RCC 7860 (cell line): ENCODE results near the gene SLC9A3.

ENCODE experiments used
- DNase-seq: peaks from one replicate; pipeline ENCODE4 v3.0.0-alpha.2; 2015; ENCODE audit warnings: low spot score
- FAIRE-seq: peaks from 2 replicates; lab custom pipeline; 2012; peaks lifted over from hg19 to GRCh38; lab: Jason Lieb, UNC

The SLC9A3 gene

DNA sequence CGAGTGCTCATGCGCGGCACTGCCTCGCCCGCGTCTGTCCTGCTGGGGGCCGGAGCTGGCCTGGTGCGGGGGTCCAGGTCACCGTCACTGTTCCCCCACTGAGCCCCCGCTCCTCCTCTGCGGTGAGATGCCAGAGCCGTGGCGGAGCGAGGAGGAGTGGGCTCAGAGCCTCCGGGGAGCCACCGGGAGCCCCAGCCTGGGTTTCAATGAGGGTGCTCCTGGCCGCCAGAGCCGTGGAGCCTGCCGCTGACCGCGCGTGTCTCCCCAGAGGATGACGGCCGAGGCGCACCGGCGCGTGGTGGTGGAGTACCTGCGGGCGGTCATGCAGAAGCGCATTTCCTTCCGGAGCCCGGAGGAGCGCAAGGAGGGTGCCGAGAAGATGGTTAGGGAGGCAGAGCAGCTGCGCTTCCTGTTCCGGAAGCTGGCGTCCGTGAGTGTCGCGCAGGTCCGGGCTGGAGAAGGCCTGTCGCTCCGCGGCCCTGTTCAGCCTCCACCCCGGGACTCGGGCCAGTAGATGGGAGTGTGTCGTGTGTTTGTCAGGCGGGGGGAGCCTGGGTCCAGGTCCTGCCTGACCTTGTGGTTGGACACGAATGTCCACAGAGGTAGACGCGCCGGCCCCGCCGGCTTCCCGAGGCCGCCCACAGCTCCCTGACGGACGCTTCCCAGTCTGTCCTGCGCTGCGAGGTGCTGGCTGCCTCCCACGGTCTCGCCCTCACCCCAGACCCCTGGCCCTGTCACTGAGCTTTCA lies 59.2 kb downstream of the SLC9A3 start:
- no peak for FAIRE-seq

DNA sequence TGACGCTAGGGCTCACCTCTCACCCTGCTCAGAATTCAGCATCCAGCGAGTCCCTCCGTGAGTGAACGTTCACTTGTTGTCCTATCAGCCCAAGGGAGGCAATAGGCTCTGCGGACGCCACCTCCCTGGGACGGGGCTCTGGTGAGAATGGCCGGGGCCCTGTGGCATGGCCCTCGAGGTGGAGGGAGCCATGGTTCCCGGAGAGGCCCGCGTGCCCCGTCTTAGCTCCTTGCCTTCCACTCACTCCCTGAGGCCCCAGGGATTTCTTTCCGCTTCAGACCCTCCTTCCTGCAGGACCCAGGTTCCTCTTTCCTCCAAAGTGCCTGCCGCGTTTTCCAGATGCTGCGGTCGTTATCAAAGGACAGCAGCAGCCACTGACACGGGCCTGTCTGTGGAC lies 59.8 kb downstream of the SLC9A3 start:
- DNase-seq, result no peak
- no peak for FAIRE-seq

More for the DNA sequence above, 59.2 kb downstream of the SLC9A3 start:
- DNase-seq, result no peak

DNA sequence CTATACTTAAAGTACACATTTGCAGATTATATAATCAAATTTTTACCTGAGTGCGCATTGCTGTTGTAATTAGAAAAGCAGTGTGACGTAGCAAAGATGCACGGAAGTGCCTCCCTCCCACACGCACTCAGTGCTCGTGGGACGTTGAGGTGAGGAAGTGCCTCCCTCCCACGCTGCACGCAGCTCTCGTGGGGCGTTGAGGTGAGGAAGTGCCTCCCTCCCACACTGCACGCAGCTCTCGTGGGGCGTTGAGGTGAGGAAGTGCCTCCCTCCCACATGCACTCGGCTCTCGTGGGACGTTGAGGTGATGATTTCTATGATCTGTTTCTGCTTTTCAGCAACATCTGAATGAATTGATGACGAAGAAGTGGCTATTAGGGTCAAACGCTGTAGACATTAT lies 60.3 kb downstream of the SLC9A3 start:
- FAIRE-seq, result no peak
- no peak for DNase-seq

DNA sequence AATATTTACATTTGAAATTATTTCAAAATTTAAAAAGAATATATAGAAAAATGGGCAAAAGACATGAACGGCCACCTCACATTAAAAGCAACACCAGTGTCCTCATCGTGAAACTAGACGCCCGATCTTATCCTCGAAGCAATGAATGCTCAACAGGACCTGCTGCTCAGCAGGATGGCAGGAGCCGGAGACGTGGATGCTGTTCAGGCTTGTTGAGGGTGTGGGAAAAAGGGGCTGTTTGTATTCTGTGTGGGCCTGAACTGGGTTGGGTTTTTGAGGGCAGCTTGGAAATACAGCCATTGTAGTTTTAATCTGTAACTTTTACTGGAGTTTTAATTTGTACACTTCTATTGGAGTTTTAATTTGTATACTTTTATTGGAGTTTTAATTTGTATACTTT lies 60.9 kb downstream of the SLC9A3 start:
- DNase-seq, result no peak
- FAIRE-seq, result no peak

DNA sequence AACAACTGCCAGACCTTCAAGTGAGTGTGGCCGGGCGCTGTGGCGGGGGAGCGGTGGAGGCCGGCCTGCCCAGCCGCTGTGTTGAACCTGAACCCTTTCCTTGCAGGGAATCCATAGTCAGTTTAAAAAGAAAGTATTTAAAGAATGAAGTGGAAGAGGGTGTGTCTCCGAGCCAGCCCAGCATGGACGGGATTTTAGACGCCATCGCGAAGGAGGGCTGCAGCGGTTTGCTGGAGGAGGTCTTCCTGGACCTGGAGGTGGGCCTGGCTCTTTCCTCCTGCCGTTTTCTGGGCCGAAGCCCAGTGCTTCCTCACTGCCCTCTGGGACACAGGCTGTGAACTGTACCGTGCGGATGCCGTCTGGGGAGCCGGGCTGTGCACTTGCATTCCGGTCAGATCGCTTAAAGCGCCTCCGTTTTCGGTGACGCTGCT lies 62.2 kb downstream of the SLC9A3 start:
- FAIRE-seq, result no peak
- no peak for DNase-seq

DNA sequence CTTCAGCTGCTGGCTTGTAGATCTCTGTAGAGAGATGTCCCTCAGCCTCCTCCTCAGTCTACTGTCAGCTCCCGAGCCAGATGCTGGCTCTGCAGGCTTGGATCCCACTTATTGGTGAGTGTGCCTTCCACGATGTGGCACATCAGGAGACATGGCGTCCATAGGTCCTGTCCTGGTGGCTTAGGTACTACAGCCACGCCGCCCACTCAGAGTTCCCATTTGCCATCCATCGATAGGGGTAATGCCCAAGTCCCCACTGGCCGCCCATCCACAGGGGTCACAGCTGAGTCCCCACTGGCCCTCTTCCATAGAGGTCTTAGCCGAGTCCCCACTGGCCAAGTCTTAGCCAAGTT lies 64.0 kb downstream of the SLC9A3 start:
- FAIRE-seq, result no peak
- no peak for DNase-seq

DNA sequence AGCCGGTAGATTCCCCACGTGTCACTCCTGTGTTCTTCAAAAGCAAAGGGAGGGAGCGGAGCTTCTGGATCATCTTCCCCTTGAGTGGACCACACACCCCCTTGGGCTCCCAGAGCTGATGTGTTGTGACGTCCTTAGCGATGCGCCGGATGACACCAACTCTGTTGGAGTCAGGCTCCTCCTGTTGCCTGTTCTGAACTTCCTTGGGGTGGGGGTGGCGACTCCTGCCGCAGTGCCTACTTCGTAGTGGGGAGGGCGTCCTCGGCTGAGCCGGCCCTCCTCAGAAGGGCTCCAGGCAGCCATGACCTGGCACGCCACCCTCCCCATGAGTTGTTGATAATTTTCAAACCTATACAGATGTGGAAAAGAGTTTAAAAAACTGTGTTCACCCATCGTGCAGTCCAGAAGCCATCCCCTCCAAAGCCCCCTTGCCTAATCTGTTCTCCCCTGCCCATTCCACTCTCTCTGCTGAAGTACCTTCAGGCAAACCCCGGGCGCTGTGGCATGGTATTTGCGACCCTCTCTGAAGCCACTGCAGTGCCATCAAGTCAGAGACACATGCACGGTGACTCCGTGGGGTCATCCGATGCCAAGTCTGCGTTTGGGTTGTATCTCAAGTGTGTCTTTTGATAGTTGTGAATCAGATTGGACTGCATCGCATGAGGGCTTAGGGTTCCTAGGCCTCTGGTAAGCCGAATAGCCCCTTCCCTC lies 64.5 kb downstream of the SLC9A3 start:
- no peak for DNase-seq
- no peak for FAIRE-seq

DNA sequence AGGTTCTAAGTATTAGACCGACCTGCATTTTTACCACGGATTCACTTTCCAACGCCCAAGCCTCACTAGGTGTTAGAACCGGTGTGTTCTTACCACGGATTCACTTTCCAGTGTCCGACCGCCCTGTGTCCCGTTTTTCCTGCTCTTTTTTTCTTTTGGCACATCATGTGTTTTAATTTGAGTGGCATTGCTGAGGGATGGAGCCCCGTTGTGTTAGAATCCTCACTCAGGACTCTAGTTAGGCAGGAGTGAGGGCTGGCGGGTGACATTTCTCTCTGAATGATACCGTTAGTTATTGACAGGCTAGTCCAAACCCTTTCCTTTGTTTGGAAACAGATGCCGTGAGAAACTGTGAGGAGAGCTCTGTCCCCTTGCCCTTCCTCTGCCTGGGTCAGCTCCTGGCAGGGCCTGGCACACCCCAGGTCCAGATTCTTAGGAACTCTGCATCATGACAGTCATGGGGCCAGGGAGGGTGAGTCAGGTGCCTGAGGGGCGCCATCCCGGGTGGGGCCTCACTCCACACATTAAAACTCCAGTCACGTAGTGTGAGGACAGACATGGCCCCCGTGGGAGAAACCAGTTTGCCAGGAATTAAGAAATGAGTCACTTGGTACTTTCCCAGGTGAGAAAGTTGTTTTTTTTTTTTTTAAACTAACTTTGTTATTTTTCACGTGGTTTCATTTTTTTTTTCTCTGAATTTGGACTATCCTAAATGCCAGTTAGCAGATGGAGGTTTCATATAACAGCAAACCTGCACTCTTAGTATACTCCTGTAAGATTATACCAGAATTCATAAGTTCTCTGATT lies 65.5 kb downstream of the SLC9A3 start:
- FAIRE-seq (peak; percentile 66), DNase-seq (peak; percentile 73)

DNA sequence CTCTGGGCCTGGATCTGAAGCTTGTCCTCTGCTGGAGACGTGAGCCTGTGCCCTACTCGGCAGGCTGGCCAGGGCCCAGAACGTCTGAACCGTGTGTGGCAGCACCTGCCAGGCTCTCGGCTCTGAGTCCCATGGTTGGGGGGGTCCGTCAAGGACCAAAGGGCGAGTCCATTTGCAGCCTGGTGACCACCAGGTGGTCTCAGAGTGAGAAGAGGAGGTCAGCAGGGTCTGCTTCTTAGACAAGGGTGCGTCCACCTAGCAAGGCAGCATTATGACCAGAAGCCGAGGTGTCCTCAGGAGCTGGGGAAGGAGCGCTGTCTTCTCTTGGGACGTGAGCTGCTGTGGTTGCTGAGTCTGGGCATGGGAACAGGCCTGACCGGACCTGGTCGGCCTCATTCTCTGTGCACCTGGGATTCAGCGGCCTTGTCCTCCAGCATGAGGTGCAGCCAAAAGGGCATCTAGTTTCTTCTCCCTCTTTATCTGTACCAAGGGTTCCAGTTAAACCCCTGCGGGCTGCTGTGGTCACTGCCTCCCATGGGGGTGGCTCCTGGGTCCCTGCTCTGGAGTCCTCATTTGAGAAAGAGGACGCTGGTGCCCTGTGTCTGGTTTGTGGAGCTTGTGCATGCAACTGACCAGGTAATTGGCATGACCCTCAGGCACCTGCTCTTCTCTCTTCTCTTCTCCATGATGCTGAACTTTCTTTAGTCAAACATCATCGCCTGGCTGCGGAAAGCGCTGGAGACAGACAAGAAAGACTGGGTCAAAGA lies 66.9 kb downstream of the SLC9A3 start:
- no peak for FAIRE-seq

DNA sequence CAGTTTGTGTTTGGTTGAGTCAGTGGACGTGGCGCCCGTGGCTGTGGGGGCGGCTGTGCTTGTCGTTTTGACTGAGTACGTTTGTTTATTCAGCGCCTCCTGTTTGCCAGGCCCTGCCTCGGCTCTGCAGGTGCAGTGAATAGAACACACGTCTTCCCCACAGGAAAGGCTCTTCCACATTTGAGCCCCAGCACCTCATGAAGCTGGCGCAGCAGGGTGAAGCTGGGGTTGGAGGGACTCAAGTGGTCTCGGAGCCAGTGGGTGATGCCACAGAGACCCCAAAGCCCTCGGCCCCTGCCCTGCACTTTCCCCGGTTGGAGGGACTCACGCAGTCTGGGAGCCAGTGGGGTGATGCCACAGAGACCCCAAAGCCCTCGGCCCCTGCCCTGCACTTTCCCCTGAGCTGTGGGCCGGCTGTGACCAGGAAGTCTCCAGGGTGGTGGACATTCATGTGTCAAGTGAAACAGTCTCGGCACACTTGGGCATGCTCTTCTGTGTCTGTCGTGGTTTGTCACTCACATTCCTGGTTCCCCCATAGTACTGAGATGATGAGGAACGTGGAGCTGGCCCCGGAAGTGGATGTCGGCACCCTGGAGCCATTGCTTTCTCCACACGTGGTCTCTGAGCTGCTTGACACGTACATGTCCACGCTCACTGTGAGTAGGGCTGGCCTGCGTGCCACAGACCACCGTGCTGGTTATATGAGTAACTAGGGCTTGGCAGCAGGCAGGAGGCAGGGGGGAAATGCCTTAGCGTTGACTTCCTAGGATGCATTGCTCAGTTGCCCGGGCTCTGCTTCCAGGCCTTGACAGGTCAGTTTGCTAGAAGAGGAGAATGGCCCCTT lies 67.7 kb downstream of the SLC9A3 start:
- FAIRE-seq (no peak), DNase-seq (no peak)

More for the DNA sequence above, 66.9 kb downstream of the SLC9A3 start:
- DNase-seq, result no peak

DNA sequence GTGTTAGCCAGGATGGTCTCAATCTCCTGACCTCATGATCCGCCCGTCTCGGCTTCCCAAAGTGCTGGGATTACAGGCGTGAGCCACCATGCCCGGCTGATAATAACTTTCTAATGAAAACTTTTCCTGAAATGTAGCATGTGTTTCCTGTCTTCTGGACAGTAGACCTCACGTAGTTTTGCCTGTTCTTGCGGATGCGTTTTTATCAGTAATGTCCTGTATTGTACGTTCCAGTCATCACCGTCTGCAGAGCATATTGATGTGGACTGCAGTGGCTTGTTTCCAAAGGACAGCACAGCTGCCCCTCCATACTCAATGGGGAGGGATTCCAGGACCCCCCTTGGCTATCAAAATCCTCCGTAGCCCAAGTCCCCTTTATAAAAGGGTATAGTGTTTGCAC lies 68.4 kb downstream of the SLC9A3 start:
- FAIRE-seq, result no peak

DNA sequence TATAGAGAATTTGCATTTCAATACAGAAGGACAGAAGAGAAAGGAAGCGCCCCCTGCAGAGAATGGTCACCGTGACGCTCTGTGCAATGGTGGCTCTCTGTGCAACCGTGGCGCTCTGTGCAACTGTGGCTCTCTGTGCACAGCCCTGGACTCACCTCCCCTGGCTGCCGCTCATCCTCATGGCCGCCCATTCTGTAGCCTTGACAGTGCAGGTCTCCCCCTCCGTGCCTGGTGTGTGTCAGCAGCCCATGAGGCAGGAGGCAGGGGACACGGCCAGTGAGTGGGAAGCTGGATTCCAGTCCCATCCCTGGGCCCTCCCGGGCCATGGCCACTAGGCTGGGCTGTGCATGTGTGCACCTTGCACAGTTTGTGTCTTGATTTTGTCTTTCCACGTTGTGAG lies 69.3 kb downstream of the SLC9A3 start:
- no peak for FAIRE-seq

More for the DNA sequence above, 68.4 kb downstream of the SLC9A3 start:
- DNase-seq, result no peak

DNA sequence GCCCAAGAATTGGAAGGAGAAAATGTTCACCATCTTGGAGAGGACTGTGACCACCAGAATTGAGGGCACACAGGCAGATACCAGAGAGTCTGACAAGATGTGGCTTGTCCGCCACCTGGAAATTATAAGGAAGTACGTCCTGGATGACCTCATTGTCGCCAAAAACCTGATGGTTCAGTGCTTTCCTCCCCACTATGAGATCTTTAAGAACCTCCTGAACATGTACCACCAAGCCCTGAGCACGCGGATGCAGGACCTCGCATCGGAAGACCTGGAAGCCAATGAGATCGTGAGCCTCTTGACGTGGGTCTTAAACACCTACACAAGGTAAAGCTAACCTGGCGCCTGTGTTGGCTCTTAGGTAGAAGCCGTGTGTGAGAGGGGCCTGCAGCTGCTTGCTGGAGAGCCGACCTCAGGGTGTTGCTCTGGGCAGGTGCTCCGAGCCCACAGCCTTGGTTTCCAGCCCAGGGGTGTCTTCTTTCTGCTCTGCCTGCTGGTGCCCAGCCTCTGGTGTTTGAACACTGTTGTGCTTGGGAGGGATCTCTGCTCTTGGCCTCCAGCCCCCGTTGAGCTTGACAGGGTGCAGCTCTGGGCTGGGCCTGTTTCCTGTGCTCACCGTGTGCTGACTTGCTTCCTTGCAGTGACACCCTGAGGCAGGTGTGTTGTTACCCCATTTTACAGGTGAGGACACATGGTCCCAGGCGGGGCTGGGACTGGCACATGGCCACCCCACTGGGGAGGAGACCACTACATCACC lies 70.3 kb downstream of the SLC9A3 start:
- no peak for FAIRE-seq
- no peak for DNase-seq

More for the DNA sequence above, 69.3 kb downstream of the SLC9A3 start:
- DNase-seq, result no peak

DNA sequence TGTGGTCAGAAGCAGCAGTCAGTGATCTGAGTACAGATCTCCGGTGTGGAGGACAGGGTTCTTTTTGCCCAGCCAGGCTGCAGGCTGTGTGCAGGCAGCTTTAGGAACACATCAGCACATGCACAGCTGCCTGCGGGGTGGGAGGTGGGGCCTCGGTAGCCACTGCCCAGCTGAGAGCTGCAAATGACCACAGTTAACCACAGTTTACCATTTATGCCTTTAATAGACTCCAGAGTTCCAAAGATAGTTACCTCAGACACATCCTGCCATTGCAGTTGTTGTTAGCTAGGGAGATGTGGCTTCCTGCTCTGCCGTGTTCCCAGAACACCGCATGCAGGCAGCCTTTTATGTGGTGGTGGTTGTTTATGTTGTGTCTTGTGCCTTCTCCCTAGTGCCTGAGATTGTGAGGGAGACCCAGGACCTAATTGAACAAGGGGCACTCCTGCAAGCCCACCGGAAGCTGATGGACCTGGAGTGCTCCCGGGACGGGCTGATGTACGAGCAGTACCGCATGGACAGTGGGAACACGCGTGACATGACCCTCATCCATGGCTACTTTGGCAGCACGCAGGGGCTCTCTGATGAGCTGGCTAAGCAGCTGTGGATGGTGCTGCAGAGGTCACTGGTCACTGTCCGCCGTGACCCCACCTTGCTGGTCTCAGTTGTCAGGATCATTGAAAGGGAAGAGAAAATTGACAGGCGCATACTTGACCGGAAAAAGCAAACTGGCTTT lies 71.1 kb downstream of the SLC9A3 start:
- no peak for DNase-seq
- no peak for FAIRE-seq

DNA sequence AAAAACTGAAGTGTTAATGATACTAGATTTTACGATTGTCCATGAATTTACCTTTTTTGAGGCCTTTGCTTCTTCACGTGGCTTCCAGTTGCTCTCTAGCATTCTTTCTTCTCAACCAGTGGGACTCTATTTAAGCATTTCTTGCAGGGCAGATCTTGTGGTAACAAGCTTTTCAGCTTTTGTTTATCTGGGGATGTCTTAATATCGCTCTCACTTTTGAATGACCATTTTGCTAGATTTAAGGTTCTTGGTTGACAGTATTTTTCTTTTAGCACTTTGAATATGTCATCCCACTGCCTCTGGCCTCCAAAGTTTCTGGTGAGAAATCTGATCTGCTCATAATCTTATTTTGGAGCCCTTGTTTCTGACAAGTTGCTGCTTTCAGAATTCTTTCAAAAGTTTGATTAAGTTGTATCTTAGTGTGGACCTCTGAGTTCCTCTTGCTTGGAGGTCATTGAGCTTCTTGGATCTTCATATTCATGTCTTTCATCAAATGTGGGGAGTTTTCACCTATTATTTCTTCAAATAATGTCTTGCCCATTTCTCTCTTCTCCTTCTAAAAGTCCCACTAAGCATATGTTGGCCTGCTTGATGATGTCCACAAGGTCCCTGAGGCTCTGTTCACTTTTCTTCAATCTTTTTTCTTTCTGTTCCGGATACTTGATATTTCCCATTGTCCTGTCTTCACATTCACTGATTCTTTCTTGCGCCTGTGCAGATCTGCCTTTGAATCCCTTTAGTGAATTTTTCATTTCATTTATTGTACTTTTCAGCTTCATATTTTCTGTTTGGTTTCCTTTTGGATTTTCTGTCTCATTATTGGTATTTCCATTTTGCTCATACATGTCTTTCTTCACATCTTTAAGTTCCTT lies 72.4 kb downstream of the SLC9A3 start:
- no peak for FAIRE-seq

DNA sequence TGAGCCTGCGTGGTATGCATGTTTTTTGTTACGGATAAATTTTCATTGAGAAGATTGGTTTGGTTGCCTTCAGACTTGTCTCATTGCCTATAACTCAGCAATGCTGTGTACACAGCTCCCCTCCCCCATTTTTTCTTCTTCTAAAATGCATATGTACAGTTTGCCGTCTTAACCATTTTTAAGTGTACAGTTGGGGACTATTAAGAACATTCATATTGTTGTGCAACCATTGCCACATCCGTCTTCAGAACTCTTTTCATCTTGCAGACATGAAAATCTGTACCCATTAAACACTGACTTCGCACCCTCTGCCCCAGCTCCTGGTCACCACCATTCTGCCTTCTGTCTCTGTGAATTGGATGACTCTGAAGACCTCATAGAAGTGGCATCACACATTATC lies 75.1 kb downstream of the SLC9A3 start:
- FAIRE-seq (no peak), DNase-seq (no peak)

More for the DNA sequence above, 72.4 kb downstream of the SLC9A3 start:
- no peak for DNase-seq

DNA sequence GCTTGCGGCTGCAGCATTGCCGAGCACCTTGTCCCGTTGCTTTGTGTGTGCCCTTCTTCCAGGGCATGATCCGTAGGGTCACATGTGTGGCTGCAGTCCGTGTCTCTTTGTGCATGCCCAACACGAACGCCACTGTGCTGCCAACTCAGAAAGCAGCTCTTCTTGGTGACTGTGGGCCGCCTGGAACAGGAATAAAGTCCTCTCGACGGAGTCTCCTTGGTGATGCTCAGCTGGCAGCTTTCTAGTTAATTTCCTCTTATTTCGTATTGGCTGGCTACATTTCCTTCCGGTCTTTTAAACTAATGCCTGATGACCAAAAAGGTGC lies 75.5 kb downstream of the SLC9A3 start:
- no peak for DNase-seq
- no peak for FAIRE-seq
